NCI-H2171 (cell line): ENCODE results near the gene HAGHL.

ENCODE experiments used
- DNase-seq: peaks from one replicate; lab custom pipeline; 2025; lab: John Stamatoyannopoulos, UW

HAGHL gene

GRCh38 chr16:726438-727290 is at the start of gene HAGHL, which contains the start of gene CCDC78:
TSS of gene HAGHL (plus strand) at chr16:727106. CDS start at chr16:727510, 404 bp downstream.
TSS of gene CCDC78 (minus strand) at chr16:726443. CDS start at chr16:726367, 76 bp downstream.
- DNase-seq, result no peak

GRCh38 chr16:677316-678190 is 49.4 kb upstream of the HAGHL start:
- peak; percentile 53 for DNase-seq

GRCh38 chr16:678209-678857 is 48.6 kb upstream of the HAGHL start:
- no peak for DNase-seq

GRCh38 chr16:678858-679813 is 47.8 kb upstream of the HAGHL start:
- DNase-seq, result peak; percentile 72

- peak; percentile 91 for DNase-seq
Measured at GRCh38 chr16:679814-680624, 46.9 kb upstream of the HAGHL start, which contains the start of gene STUB1. TSS of gene STUB1 (plus strand) at chr16:680410. CDS start at chr16:680526, 116 bp downstream.

- no peak for DNase-seq
Measured at GRCh38 chr16:680625-680945, 46.3 kb upstream of the HAGHL start.

- no peak for DNase-seq
Measured at GRCh38 chr16:680967-681745, 45.8 kb upstream of the HAGHL start.

- DNase-seq, result no peak
Measured at GRCh38 chr16:681746-682427, 45.0 kb upstream of the HAGHL start.

- DNase-seq, result no peak
Measured at GRCh38 chr16:682493-683395, 44.2 kb upstream of the HAGHL start.

- DNase-seq, result no peak
Measured at GRCh38 chr16:683396-684070, 43.4 kb upstream of the HAGHL start.

- peak; percentile 95 for DNase-seq
Measured at GRCh38 chr16:684071-684794, 42.7 kb upstream of the HAGHL start, which contains the start of gene JMJD8. TSS of gene JMJD8 (minus strand) at chr16:684334. CDS start at chr16:684319, 15 bp downstream.

- DNase-seq, result peak; percentile 69
Measured at GRCh38 chr16:684961-685696, 41.8 kb upstream of the HAGHL start.

- peak; percentile 15 for DNase-seq
Measured at GRCh38 chr16:685967-686366, 40.9 kb upstream of the HAGHL start.

- no peak for DNase-seq
Measured at GRCh38 chr16:686459-687260, 40.2 kb upstream of the HAGHL start.

GRCh38 chr16:687499-687898 is 39.4 kb upstream of the HAGHL start:
- no peak for DNase-seq
